Sigmoid colon (tissue), 4 donors: ENCODE data around the gene PCDH20.

Experiments used
- EP300 ChIP-seq, 4 donors: sonication (generic); formaldehyde crosslinking; IDR thresholded peaks; one replicate each; pipeline ENCODE4 v1.6.1; 2017; ENCODE audit warnings: antibody characterized with exemption in 4 of 4
- POLR2A ChIP-seq, 2 donors: fragments of 450-650 bp; IDR thresholded peaks; one replicate each; pipeline ENCODE4 v1.6.1; 2016; ENCODE audit warnings: antibody characterized with exemption in 2 of 2, mild to moderate bottlenecking in 2 of 2, moderate library complexity in 2 of 2
- POLR2AphosphoS5 ChIP-seq, 4 donors: sonication (generic); formaldehyde crosslinking; IDR thresholded peaks; one replicate each; pipeline ENCODE4 v1.6.1; 2017; ENCODE audit warnings: antibody characterized with exemption in 4 of 4
- TF ChIP-seq, protein P1 (sequence below), 4 experiments: fragments of 450-650 bp in 3 of 4; fragments of 200-600 bp in 1 of 4; IDR thresholded peaks; one replicate each; pipeline ENCODE4 v1.5.1; 2016 to 2019; ENCODE audit warnings: antibody characterized with exemption in 4 of 4, mild to moderate bottlenecking in 3 of 4, moderate library complexity in 2 of 4

DNA sequence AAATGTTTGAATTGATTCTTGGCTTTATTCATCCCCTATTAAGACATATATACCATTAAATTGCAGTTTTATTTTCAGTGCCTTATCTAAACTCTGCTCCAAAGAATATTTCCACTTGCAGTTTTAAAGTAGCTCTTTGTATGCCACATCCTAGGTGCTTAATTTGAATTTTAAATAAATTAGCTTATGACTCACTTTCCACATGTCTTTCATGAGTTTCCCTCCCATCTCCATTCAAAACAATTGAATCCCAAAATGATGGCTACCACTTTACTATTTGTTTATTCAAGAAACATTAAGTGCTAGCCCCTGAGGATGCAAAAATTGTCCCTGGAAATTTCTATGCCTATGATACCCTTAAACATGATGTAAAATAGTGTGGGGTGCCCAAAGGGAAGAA lies 19.5 kb downstream of the PCDH20 start:
- TF ChIP-seq EP300 (IDR thresholded peaks at IDR 0.05) (no peak), POLR2A (IDR thresholded peaks at IDR 0.05) (no peak), POLR2AphosphoS5 (IDR thresholded peaks at IDR 0.05) (no peak)
- TF ChIP-seq, protein P1, sequence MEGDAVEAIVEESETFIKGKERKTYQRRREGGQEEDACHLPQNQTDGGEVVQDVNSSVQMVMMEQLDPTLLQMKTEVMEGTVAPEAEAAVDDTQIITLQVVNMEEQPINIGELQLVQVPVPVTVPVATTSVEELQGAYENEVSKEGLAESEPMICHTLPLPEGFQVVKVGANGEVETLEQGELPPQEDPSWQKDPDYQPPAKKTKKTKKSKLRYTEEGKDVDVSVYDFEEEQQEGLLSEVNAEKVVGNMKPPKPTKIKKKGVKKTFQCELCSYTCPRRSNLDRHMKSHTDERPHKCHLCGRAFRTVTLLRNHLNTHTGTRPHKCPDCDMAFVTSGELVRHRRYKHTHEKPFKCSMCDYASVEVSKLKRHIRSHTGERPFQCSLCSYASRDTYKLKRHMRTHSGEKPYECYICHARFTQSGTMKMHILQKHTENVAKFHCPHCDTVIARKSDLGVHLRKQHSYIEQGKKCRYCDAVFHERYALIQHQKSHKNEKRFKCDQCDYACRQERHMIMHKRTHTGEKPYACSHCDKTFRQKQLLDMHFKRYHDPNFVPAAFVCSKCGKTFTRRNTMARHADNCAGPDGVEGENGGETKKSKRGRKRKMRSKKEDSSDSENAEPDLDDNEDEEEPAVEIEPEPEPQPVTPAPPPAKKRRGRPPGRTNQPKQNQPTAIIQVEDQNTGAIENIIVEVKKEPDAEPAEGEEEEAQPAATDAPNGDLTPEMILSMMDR (IDR thresholded peaks at IDR 0.05), result no peak
